Breast epithelium (tissue), 4 donors: ENCODE measurements around the gene ACP4. TPM values are rescaled to one million over a fixed set of nuclear protein-coding genes. Genes with fewer than 3 reads are reported as not detected.

ENCODE experiments used
- DNase-seq, 2 donors: peaks; one replicate each; pipeline ENCODE4 v3.0.0-alpha.2; 2019; ENCODE audit warnings: low spot score in 2 of 2
- H3K27ac ChIP-seq, 2 donors: fragments of 200-600 bp; sonication (generic) in 1 of 2; one replicate each; pipeline ENCODE4 v1.5.1; 2016 to 2019; ENCODE audit warnings: mild to moderate bottlenecking in 1 of 2
- H3K27me3 ChIP-seq, 2 donors: fragments of 200-600 bp; sonication (generic) in 1 of 2; one replicate each; pipeline versions ENCODE4 v1.5.1 to v1.6.0; 2017 to 2019; ENCODE audit warnings: control low read depth in 1 of 2, mild to moderate bottlenecking in 1 of 2
- H3K36me3 ChIP-seq: fragments of 200-600 bp; one replicate; pipeline ENCODE4 v1.5.1; 2019
- H3K4me1 ChIP-seq, 2 donors: fragments of 200-600 bp; sonication (generic); one replicate each; pipeline ENCODE4 v1.5.1; 2016 to 2019; ENCODE audit warnings: control low read depth in 1 of 2
- H3K4me3 ChIP-seq, 3 donors: fragments of 200-600 bp; sonication (generic); 1 replicate in 2 of 3; 2 replicates in 1 of 3; pipeline ENCODE4 v1.5.1; 2016 to 2019; ENCODE audit warnings: mild to moderate bottlenecking in 3 of 3, moderate library complexity in 2 of 3
- H3K9me3 ChIP-seq, 2 donors: fragments of 200-600 bp; sonication (generic) in 1 of 2; one replicate each; pipeline ENCODE4 v1.5.1; 2016 to 2019; ENCODE audit warnings: control low read depth in 1 of 2
- POLR2A ChIP-seq: fragments of 450-650 bp; IDR thresholded peaks from one replicate; pipeline ENCODE4 v1.6.1; 2016; ENCODE audit warnings: antibody characterized with exemption, mild to moderate bottlenecking, moderate library complexity
- POLR2AphosphoS5 ChIP-seq, 3 donors: sonication (generic); formaldehyde crosslinking; IDR thresholded peaks; one replicate each; pipeline ENCODE4 v1.6.1; 2017; ENCODE audit warnings: antibody characterized with exemption in 3 of 3
- intact Hi-C: fragments of 100-400 bp; cut with DNase I; formaldehyde crosslinking; loops from one replicate; pipeline ENCODE4 v1.15.1; 2023; ENCODE audit warnings: low total_unique reads
- total RNA-seq, 3 donors: library from RNA; depleted of rRNA; stranded (reverse); fragments of >200 nt; gene quantifications; one replicate each; pipeline ENCODE4 v1.1.0, GENCODE V29; 2016
- TF ChIP-seq, protein P1 (sequence below), 3 donors: fragments of 450-650 bp; IDR thresholded peaks; one replicate each; pipeline ENCODE4 v1.5.1; 2016 to 2017; ENCODE audit warnings: antibody characterized with exemption in 3 of 3, mild to moderate bottlenecking in 3 of 3, moderate library complexity in 3 of 3

The ACP4 gene
- total RNA-seq, 3 donors from 2014 or later: not detected

DNA sequence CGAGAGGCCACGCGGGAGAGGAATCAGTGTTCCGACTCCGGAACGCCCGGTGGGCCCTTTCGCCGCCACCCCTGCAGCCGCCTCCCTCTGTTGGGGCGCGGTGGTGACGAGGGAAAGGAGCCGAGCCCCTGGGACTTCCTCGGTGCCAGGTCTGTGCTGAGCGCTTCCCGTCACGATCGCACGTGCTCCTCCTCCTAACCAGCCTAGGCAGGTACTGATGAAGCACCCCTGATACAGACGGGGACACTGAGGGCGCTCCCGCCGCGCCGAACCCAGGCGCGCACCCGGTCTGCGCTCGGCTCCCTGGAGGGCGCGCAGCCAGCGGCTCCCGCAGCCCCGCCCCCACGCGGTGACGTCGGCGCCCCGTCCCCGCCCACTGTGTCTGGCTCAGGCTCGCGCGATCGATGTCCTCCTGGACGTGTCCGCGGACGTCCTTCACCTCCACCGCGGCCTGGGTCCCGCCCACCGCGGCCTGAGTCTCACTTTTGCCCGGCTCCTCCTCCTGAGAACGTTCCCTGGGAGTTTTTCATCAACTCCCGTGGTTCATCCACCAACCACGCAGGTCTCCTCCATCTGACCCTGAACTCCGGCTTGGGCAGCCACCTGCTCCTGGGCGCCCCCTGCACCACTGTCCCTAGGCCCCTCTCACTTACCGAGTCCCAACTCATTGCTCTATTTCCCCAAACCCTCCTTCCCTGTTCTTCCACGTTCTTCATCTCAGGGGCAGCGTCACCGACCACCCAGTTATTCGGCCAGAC, 45.7 kb downstream of the ACP4 start:
- Histone ChIP-seq H3K4me3 (peak overlapping the region; percentile 28 to 62 (median 55)), H3K27ac (no peak overlapping the region), H3K4me1 (no peaks in the 10 kb centered on the region), H3K27me3 (peaks cover 2 to 26% of the 10 kb centered on the region in 2 donors), H3K9me3 (no peaks in the 10 kb centered on the region), H3K36me3 (no peaks in the 10 kb centered on the region)
- DNase-seq: peak; percentile 35 to 62
- TF ChIP-seq, protein P1, sequence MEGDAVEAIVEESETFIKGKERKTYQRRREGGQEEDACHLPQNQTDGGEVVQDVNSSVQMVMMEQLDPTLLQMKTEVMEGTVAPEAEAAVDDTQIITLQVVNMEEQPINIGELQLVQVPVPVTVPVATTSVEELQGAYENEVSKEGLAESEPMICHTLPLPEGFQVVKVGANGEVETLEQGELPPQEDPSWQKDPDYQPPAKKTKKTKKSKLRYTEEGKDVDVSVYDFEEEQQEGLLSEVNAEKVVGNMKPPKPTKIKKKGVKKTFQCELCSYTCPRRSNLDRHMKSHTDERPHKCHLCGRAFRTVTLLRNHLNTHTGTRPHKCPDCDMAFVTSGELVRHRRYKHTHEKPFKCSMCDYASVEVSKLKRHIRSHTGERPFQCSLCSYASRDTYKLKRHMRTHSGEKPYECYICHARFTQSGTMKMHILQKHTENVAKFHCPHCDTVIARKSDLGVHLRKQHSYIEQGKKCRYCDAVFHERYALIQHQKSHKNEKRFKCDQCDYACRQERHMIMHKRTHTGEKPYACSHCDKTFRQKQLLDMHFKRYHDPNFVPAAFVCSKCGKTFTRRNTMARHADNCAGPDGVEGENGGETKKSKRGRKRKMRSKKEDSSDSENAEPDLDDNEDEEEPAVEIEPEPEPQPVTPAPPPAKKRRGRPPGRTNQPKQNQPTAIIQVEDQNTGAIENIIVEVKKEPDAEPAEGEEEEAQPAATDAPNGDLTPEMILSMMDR (IDR thresholded peaks at IDR 0.05): no peak
- TF ChIP-seq POLR2AphosphoS5 (IDR thresholded peaks at IDR 0.05) (no peak), POLR2A (no peak)
- intact Hi-C loops: no loop called here

- H3K36me3 ChIP-seq: no peaks in the 10 kb centered on the region
- H3K4me1 ChIP-seq: no peaks in the 10 kb centered on the region
- intact Hi-C loops: no loop called here
- peaks cover 0 to 20% of the 10 kb centered on the region in 2 donors for H3K27me3 ChIP-seq
- no peaks in the 10 kb centered on the region for H3K9me3 ChIP-seq
- H3K27ac ChIP-seq: no peak overlapping the region
- peak overlapping the region in 2 of 3 donors; percentile 55 to 62 for H3K4me3 ChIP-seq
- DNase-seq: no peak
- TF ChIP-seq POLR2A (no peak), POLR2AphosphoS5 (IDR thresholded peaks at IDR 0.05) (no peak)
- TF ChIP-seq, protein P1 (IDR thresholded peaks at IDR 0.05): no peak
Measured at GRCh38 chr19:50836543-50837195, 46.5 kb downstream of the ACP4 start.

DNA sequence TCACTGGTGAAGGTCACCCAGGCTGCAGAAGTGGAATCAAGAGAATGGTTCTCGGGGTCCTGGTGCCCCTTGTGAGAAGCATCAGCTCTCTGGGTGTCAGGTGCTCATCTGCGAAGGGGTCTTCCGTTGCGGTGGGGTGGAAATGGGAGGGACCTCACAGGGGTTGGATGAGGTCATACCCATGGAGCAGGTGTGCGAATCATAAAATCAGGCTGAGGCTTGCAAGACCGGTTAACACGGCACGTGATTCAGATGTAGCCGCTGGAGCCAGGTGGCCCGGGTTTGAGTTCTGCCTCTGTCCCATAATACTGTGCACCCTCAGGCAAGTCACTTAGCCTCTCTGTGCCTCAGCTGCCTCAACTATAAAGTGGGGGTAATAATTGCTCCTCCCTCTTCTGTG, 47.1 kb downstream of the ACP4 start:
- Histone ChIP-seq H3K27me3 (peaks cover 0 to 20% of the 10 kb centered on the region in 2 donors), H3K36me3 (no peaks in the 10 kb centered on the region), H3K9me3 (peaks cover 0 to 2% of the 10 kb centered on the region in 2 donors), H3K4me1 (no peaks in the 10 kb centered on the region), H3K4me3 (no peak overlapping the region), H3K27ac (no peak overlapping the region)
- no peak for DNase-seq
- intact Hi-C loops: no loop called here
- TF ChIP-seq, protein P1 (IDR thresholded peaks at IDR 0.05): no peak
- no peak for TF ChIP-seq POLR2A
- TF ChIP-seq POLR2AphosphoS5 (IDR thresholded peaks at IDR 0.05): no peak

GRCh38 chr19:50838239-50838638, 48.0 kb downstream of the ACP4 start:
- no peak for TF ChIP-seq POLR2AphosphoS5 (IDR thresholded peaks at IDR 0.05)
- TF ChIP-seq, protein P1 (IDR thresholded peaks at IDR 0.05): no peak
- no peak for TF ChIP-seq POLR2A
- intact Hi-C loops: no loop called here
- Histone ChIP-seq H3K9me3 (peaks cover 0 to 12% of the 10 kb centered on the region in 2 donors), H3K4me1 (no peaks in the 10 kb centered on the region), H3K36me3 (no peaks in the 10 kb centered on the region), H3K4me3 (no peak overlapping the region), H3K27ac (no peak overlapping the region), H3K27me3 (peaks cover 0 to 14% of the 10 kb centered on the region in 2 donors)
- DNase-seq: no peak
